Measurements from ENCODE around the gene RNU1-3. TPM values are rescaled to one million over a fixed set of nuclear protein-coding genes. Genes with fewer than 3 reads are reported as not detected.
A peak's percentile ranks its signal among the peaks of the same experiment; 100 is the strongest.
"Not testable (repeated sequence)": the region's sequence is repeated elsewhere in the genome, so short reads cannot be mapped to it uniquely, and the experiment has no call there.

Gene RNU1-3
- polyA plus RNA-seq (2012; ENCODE audit: low read depth, missing spikeins): 40.8 TPM

- not testable (repeated sequence) for DNase-seq (ENCODE audit: insufficient read length, low spot score)
- peak; percentile 80 for FAIRE-seq
Measured at GRCh38 chr1:16666502-16667413, at the start of gene RNU1-3. Gene RNU1-3 (minus strand): TSS chr1:16666948.

- not testable (repeated sequence) for DNase-seq (ENCODE audit: insufficient read length, low spot score); FAIRE-seq
Measured at GRCh38 chr1:16713480-16713879, 46.7 kb upstream of the RNU1-3 start.

- not testable (repeated sequence) for DNase-seq (ENCODE audit: insufficient read length, low spot score); FAIRE-seq
Measured at GRCh38 chr1:16712984-16713383, 46.2 kb upstream of the RNU1-3 start.

- FAIRE-seq; DNase-seq (ENCODE audit: insufficient read length, low spot score): not testable (repeated sequence)
Measured at GRCh38 chr1:16712582-16712981, 45.8 kb upstream of the RNU1-3 start.

GRCh38 chr1:16712131-16712530, 45.4 kb upstream of the RNU1-3 start:
- not testable (repeated sequence) for DNase-seq (ENCODE audit: insufficient read length, low spot score); FAIRE-seq

- DNase-seq (ENCODE audit: insufficient read length, low spot score); FAIRE-seq: not testable (repeated sequence)
Measured at GRCh38 chr1:16710618-16711017, 43.9 kb upstream of the RNU1-3 start.

- DNase-seq (ENCODE audit: insufficient read length, low spot score): not testable (repeated sequence)
- FAIRE-seq: peak; percentile 91
Measured at GRCh38 chr1:16709659-16710087, 42.9 kb upstream of the RNU1-3 start.

GRCh38 chr1:16708704-16709103, 42.0 kb upstream of the RNU1-3 start:
- FAIRE-seq: peak; percentile 40

GRCh38 chr1:16707130-16708093, 40.7 kb upstream of the RNU1-3 start:
- FAIRE-seq; DNase-seq (ENCODE audit: insufficient read length, low spot score): not testable (repeated sequence)

More at GRCh38 chr1:16708704-16709103, 42.0 kb upstream of the RNU1-3 start:
- DNase-seq (ENCODE audit: insufficient read length, low spot score): not testable (repeated sequence)

GRCh38 chr1:16706302-16706701, 39.6 kb upstream of the RNU1-3 start:
- not testable (repeated sequence) for DNase-seq (ENCODE audit: insufficient read length, low spot score); FAIRE-seq

- not testable (repeated sequence) for FAIRE-seq; DNase-seq (ENCODE audit: insufficient read length, low spot score)
Measured at GRCh38 chr1:16704502-16705100, 37.9 kb upstream of the RNU1-3 start.

- DNase-seq (ENCODE audit: insufficient read length, low spot score); FAIRE-seq: not testable (repeated sequence)
Measured at GRCh38 chr1:16704076-16704475, 37.3 kb upstream of the RNU1-3 start.

- FAIRE-seq; DNase-seq (ENCODE audit: insufficient read length, low spot score): not testable (repeated sequence)
Measured at GRCh38 chr1:16703602-16704001, 36.9 kb upstream of the RNU1-3 start.

GRCh38 chr1:16703141-16703540, 36.4 kb upstream of the RNU1-3 start:
- FAIRE-seq: peak; percentile 96
- not testable (repeated sequence) for DNase-seq (ENCODE audit: insufficient read length, low spot score)

GRCh38 chr1:16702280-16702679, 35.5 kb upstream of the RNU1-3 start:
- not testable (repeated sequence) for FAIRE-seq; DNase-seq (ENCODE audit: insufficient read length, low spot score)

GRCh38 chr1:16701189-16701588, 34.4 kb upstream of the RNU1-3 start:
- not testable (repeated sequence) for DNase-seq (ENCODE audit: insufficient read length, low spot score); FAIRE-seq

GRCh38 chr1:16700138-16700895, 33.6 kb upstream of the RNU1-3 start:
- not testable (repeated sequence) for FAIRE-seq; DNase-seq (ENCODE audit: insufficient read length, low spot score)

- not testable (repeated sequence) for FAIRE-seq; DNase-seq (ENCODE audit: insufficient read length, low spot score)
Measured at GRCh38 chr1:16699440-16699839, 32.7 kb upstream of the RNU1-3 start.

GRCh38 chr1:16697152-16697551, 30.4 kb upstream of the RNU1-3 start:
- not testable (repeated sequence) for DNase-seq (ENCODE audit: insufficient read length, low spot score); FAIRE-seq
